Ishikawa (cell line): Measurements from ENCODE around the gene TMIGD3.

Experiments used
- CEBPB ChIP-seq: IDR thresholded peaks from 2 replicates; pipeline ENCODE4 v1.6.1; 2012
- CREB1 ChIP-seq: IDR thresholded peaks from 2 replicates; pipeline ENCODE4 v1.6.1; 2012; ENCODE audit warnings: low read depth
- EGR1 ChIP-seq: IDR thresholded peaks from 2 replicates; pipeline ENCODE4 v1.6.1; 2012
- EP300 ChIP-seq: IDR thresholded peaks from 2 replicates; pipeline ENCODE4 v1.6.1; 2012; ENCODE audit warnings: borderline replicate concordance
- FOXM1 ChIP-seq: IDR thresholded peaks from 2 replicates; pipeline ENCODE4 v1.6.1; 2012; ENCODE audit warnings: low read depth, borderline replicate concordance
- NFIC ChIP-seq: IDR thresholded peaks from 2 replicates; pipeline ENCODE4 v1.6.1; 2012
- RAD21 ChIP-seq: IDR thresholded peaks from 2 replicates; pipeline ENCODE4 v1.6.1; 2012; ENCODE audit warnings: low read depth
- REST ChIP-seq: IDR thresholded peaks from 2 replicates; pipeline ENCODE4 v1.6.1; 2012; ENCODE audit warnings: low read depth, mild to moderate bottlenecking
- TCF12 ChIP-seq: IDR thresholded peaks from 2 replicates; pipeline ENCODE4 v1.6.1; 2012; ENCODE audit warnings: low read depth
- TEAD4 ChIP-seq: IDR thresholded peaks from 2 replicates; pipeline ENCODE4 v1.6.1; 2012
- YY1 ChIP-seq: IDR thresholded peaks from 2 replicates; pipeline ENCODE4 v1.6.1; 2012; ENCODE audit warnings: low read depth
- TF ChIP-seq, protein P1 (sequence below): IDR thresholded peaks from 2 replicates; pipeline ENCODE4 v1.6.1; 2012

- TF ChIP-seq RAD21 (no peak), EP300 (no peak), CEBPB (no peak), TCF12 (no peak), YY1 (no peak), CREB1 (no peak), TEAD4 (no peak), REST (no peak), EGR1 (no peak), NFIC (no peak), FOXM1 (no peak)
- TF ChIP-seq, protein P1, sequence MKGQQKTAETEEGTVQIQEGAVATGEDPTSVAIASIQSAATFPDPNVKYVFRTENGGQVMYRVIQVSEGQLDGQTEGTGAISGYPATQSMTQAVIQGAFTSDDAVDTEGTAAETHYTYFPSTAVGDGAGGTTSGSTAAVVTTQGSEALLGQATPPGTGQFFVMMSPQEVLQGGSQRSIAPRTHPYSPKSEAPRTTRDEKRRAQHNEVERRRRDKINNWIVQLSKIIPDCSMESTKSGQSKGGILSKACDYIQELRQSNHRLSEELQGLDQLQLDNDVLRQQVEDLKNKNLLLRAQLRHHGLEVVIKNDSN: no peak
Observed at GRCh38 chr1:111476761-111477309, 26.6 kb downstream of the TMIGD3 start.
